ENCODE data around the gene TMEM178B. TPM values are rescaled to one million over a fixed set of nuclear protein-coding genes. Genes with fewer than 3 reads are reported as not detected.

The TMEM178B gene
- total RNA-seq, 1 experiment from 2014 or later, result 0.11 TPM

- no peaks in the 10 kb centered on the region for H3K4me1 ChIP-seq
- no peaks in the 10 kb centered on the region; the same call in 1 of the 2 replicates for H3K27me3 ChIP-seq (replicated peaks; ENCODE audit: control insufficient read depth, insufficient read depth, low read length)
- POLR2A ChIA-PET, result no interaction called here
- Mint-ChIP-seq H3K9me3 (ENCODE audit: unreplicated experiment) (no peaks in the 10 kb centered on the region), H3K36me3 (ENCODE audit: insufficient read depth, unreplicated experiment) (no peaks in the 10 kb centered on the region), H3K27ac (ENCODE audit: unreplicated experiment) (no peak overlapping the region), H3K4me1 (ENCODE audit: low read depth, unreplicated experiment) (no peaks in the 10 kb centered on the region), H3K4me3 (ENCODE audit: unreplicated experiment) (no peak overlapping the region), H3K27me3 (ENCODE audit: insufficient read depth, unreplicated experiment) (peaks cover 35% of the 10 kb centered on the region)
- intact Hi-C loops (cut with micrococcal nuclease; ENCODE audit: unreplicated experiment), result no loop called here
- H3K36me3 ChIP-seq (ENCODE audit: control insufficient read depth, insufficient read depth, low read length), result no peaks in the 10 kb centered on the region
- no TSS peak for BruUV-seq (replicated peaks)
- TF ChIP-seq CTCF (IDR thresholded peaks at IDR 0.05; ENCODE audit: insufficient read depth in 1 of 2, low read depth in 1 of 2, low read length in 1 of 2, severe bottlenecking in 1 of 2, unreplicated experiment in 1 of 2), result no peak
- no peak for DNase-seq
- no peaks in the 10 kb centered on the region for H3K9me3 ChIP-seq
- CTCF ChIA-PET, result no interaction called here
- H3K4me3 ChIP-seq (ENCODE audit: low read depth, low read length), result no peak overlapping the region
Measured at GRCh38 chr7:141411133-141411532, 337.3 kb downstream of the TMEM178B start.

- intact Hi-C loops (cut with micrococcal nuclease; ENCODE audit: unreplicated experiment), result no loop called here
- no peak for DNase-seq
- H3K4me1 ChIP-seq, result no peaks in the 10 kb centered on the region
- BruUV-seq (replicated peaks), result no TSS peak
- no peaks in the 10 kb centered on the region; the same call in none of the 2 replicates for H3K27me3 ChIP-seq (replicated peaks; ENCODE audit: control insufficient read depth, insufficient read depth, low read length)
- ChIA-PET POLR2A (no interaction called here), CTCF (no interaction called here)
- H3K4me3 Mint-ChIP-seq (ENCODE audit: unreplicated experiment), result no peak overlapping the region
- no peak overlapping the region for H3K27ac Mint-ChIP-seq (ENCODE audit: unreplicated experiment)
- no peaks in the 10 kb centered on the region for H3K4me1 Mint-ChIP-seq (ENCODE audit: low read depth, unreplicated experiment)
- no peaks in the 10 kb centered on the region for H3K9me3 ChIP-seq
- no peaks in the 10 kb centered on the region for H3K36me3 ChIP-seq (ENCODE audit: control insufficient read depth, insufficient read depth, low read length)
- no peaks in the 10 kb centered on the region for H3K36me3 Mint-ChIP-seq (ENCODE audit: insufficient read depth, unreplicated experiment)
- no peak for TF ChIP-seq CTCF (IDR thresholded peaks at IDR 0.05; ENCODE audit: insufficient read depth in 1 of 2, low read depth in 1 of 2, low read length in 1 of 2, severe bottlenecking in 1 of 2, unreplicated experiment in 1 of 2)
- H3K9me3 Mint-ChIP-seq (ENCODE audit: unreplicated experiment), result no peaks in the 10 kb centered on the region
- H3K27me3 Mint-ChIP-seq (ENCODE audit: insufficient read depth, unreplicated experiment), result peaks cover 31% of the 10 kb centered on the region
- no peak overlapping the region for H3K4me3 ChIP-seq (ENCODE audit: low read depth, low read length)
Measured at GRCh38 chr7:141415999-141416398, 342.1 kb downstream of the TMEM178B start.

- Histone ChIP-seq H3K9me3 (no peaks in the 10 kb centered on the region), H3K4me1 (no peaks in the 10 kb centered on the region), H3K27me3 (replicated peaks; ENCODE audit: control insufficient read depth, insufficient read depth, low read length) (no peaks in the 10 kb centered on the region; the same call in none of the 2 replicates), H3K4me3 (ENCODE audit: low read depth, low read length) (no peak overlapping the region), H3K36me3 (ENCODE audit: control insufficient read depth, insufficient read depth, low read length) (no peaks in the 10 kb centered on the region)
- CTCF ChIA-PET, result no interaction called here
- TF ChIP-seq CTCF (IDR thresholded peaks at IDR 0.05; ENCODE audit: insufficient read depth in 1 of 2, low read depth in 1 of 2, low read length in 1 of 2, severe bottlenecking in 1 of 2, unreplicated experiment in 1 of 2), result no peak
- no peaks in the 10 kb centered on the region for H3K36me3 Mint-ChIP-seq (ENCODE audit: insufficient read depth, unreplicated experiment)
- H3K27me3 Mint-ChIP-seq (ENCODE audit: insufficient read depth, unreplicated experiment), result peaks cover 31% of the 10 kb centered on the region
- DNase-seq, result no peak
- BruUV-seq (replicated peaks), result no TSS peak
- intact Hi-C loops (cut with micrococcal nuclease; ENCODE audit: unreplicated experiment), result no loop called here
- no peaks in the 10 kb centered on the region for H3K9me3 Mint-ChIP-seq (ENCODE audit: unreplicated experiment)
- no peak overlapping the region for H3K27ac Mint-ChIP-seq (ENCODE audit: unreplicated experiment)
- POLR2A ChIA-PET, result no interaction called here
- H3K4me1 Mint-ChIP-seq (ENCODE audit: low read depth, unreplicated experiment), result no peaks in the 10 kb centered on the region
- H3K4me3 Mint-ChIP-seq (ENCODE audit: unreplicated experiment), result no peak overlapping the region
Measured at GRCh38 chr7:141416650-141417270, 342.9 kb downstream of the TMEM178B start.

Measured in Caco-2 (cell line).